SU-DHL-6 (cell line): ENCODE measurements around the gene BCAN.
A peak's percentile ranks its signal among the peaks of the same experiment; 100 is the strongest.

Experiments used
- H2AFZ ChIP-seq: fragments of 200-600 bp; sonication (generic); 2 replicates; pipeline ENCODE4 v1.6.1; 2014; ENCODE audit warnings: low read depth, mild to moderate bottlenecking, moderate library complexity, mixed read lengths, antibody characterized with exemption, low read length; ENCODE audit not compliant: severe bottlenecking
- H3F3A ChIP-seq: fragments of 200-600 bp; shearing (Covaris generic); 2 replicates; pipeline ENCODE4 v1.6.0; 2016; ENCODE audit warnings: antibody characterized with exemption, mild to moderate bottlenecking; ENCODE audit not compliant: insufficient read depth
- H3K27ac ChIP-seq: fragments of 200-600 bp; sonication (generic); 2 replicates; pipeline ENCODE4 v1.5.1; 2016; ENCODE audit warnings: low read depth, mild to moderate bottlenecking, low read length, moderate library complexity, mixed read lengths
- H3K27me3 ChIP-seq: fragments of 200-600 bp; sonication (generic), shearing (Covaris generic); 2 replicates; pipeline ENCODE4 v1.6.0; 2014; ENCODE audit warnings: mild to moderate bottlenecking, low read length
- H3K36me3 ChIP-seq: fragments of 200-600 bp; sonication (generic); 2 replicates; pipeline ENCODE4 v1.6.1; 2014; ENCODE audit warnings: mild to moderate bottlenecking, low read length, mixed read lengths
- H3K4me2 ChIP-seq: fragments of 300-600, 200-600 bp; shearing (Covaris generic), sonication (generic); 2 replicates; pipeline ENCODE4 v1.6.0; 2014; ENCODE audit warnings: low read length, low read depth, mild to moderate bottlenecking; ENCODE audit not compliant: poor library complexity, severe bottlenecking
- H3K4me3 ChIP-seq: fragments of 200-600 bp; sonication (generic); 2 replicates; pipeline ENCODE4 v1.5.1; 2014; ENCODE audit warnings: antibody characterized with exemption, low read length, mild to moderate bottlenecking, mixed read lengths; ENCODE audit not compliant: insufficient read depth, poor library complexity, severe bottlenecking
- H3K79me2 ChIP-seq: fragments of 200-600 bp; sonication (generic); 2 replicates; pipeline ENCODE4 v1.6.1; 2014; ENCODE audit warnings: mild to moderate bottlenecking, low read length, moderate library complexity; ENCODE audit not compliant: insufficient read depth
- H3K9ac ChIP-seq: fragments of 200-600 bp; sonication (generic); 2 replicates; pipeline ENCODE4 v1.7.0; 2014; ENCODE audit warnings: mild to moderate bottlenecking, low read length
- H3K9me2 ChIP-seq: fragments of 200-600 bp; sonication (generic); replicated peaks from 2 replicates; pipeline ENCODE4 v1.6.1; 2014; ENCODE audit warnings: low read length; ENCODE audit not compliant: insufficient read depth
- H3K9me3 ChIP-seq: fragments of 200-600 bp; sonication (generic); 2 replicates; pipeline ENCODE4 v1.6.1; 2014; ENCODE audit warnings: low read length, mixed read lengths; ENCODE audit not compliant: insufficient read depth
- H4K20me1 ChIP-seq: fragments of 200-600 bp; sonication (generic); 2 replicates; pipeline ENCODE4 v1.6.1; 2014; ENCODE audit warnings: low read depth, mild to moderate bottlenecking, antibody characterized with exemption, low read length, moderate library complexity, mixed read lengths
- EZH2phosphoT487 ChIP-seq: fragments of 200-600 bp; sonication (generic), shearing (Covaris generic); conservative IDR thresholded peaks from 2 replicates; pipeline ENCODE4 v1.6.1; 2018; ENCODE audit warnings: mild to moderate bottlenecking, antibody characterized with exemption, low read length, moderate library complexity, mixed read lengths
- TF ChIP-seq, protein P1 (sequence below): fragments of 200-600 bp; sonication (generic); IDR thresholded peaks from one replicate; pipeline ENCODE4 v1.5.1; 2017; ENCODE audit warnings: antibody characterized with exemption, mild to moderate bottlenecking, low read length, moderate library complexity; ENCODE audit not compliant: insufficient read depth, poor library complexity, severe bottlenecking

The BCAN gene, protein sequence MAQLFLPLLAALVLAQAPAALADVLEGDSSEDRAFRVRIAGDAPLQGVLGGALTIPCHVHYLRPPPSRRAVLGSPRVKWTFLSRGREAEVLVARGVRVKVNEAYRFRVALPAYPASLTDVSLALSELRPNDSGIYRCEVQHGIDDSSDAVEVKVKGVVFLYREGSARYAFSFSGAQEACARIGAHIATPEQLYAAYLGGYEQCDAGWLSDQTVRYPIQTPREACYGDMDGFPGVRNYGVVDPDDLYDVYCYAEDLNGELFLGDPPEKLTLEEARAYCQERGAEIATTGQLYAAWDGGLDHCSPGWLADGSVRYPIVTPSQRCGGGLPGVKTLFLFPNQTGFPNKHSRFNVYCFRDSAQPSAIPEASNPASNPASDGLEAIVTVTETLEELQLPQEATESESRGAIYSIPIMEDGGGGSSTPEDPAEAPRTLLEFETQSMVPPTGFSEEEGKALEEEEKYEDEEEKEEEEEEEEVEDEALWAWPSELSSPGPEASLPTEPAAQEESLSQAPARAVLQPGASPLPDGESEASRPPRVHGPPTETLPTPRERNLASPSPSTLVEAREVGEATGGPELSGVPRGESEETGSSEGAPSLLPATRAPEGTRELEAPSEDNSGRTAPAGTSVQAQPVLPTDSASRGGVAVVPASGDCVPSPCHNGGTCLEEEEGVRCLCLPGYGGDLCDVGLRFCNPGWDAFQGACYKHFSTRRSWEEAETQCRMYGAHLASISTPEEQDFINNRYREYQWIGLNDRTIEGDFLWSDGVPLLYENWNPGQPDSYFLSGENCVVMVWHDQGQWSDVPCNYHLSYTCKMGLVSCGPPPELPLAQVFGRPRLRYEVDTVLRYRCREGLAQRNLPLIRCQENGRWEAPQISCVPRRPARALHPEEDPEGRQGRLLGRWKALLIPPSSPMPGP

GRCh38 chr1:156641761-156642264 lies at the start of gene BCAN:
TSS of gene BCAN (plus strand) at chr1:156642117. CDS start at chr1:156646055, 3,938 bp downstream.
- H2AFZ ChIP-seq = no peak within 1 kb of the TSS
- no peak within 1 kb of the TSS for H3K9ac ChIP-seq
- no peaks in the 10 kb centered on the region for H3K27me3 ChIP-seq
- no peaks in the 10 kb centered on the region for H3K79me2 ChIP-seq
- H3K4me3 ChIP-seq = no peak within 1 kb of the TSS
- no peak within 1 kb of the TSS for H3K4me2 ChIP-seq
- H3K27ac ChIP-seq = no peak within 1 kb of the TSS
- no peaks in the 10 kb centered on the region for H3K9me3 ChIP-seq
- no peaks in the 10 kb centered on the region for H3K9me2 ChIP-seq
- no peaks in the 10 kb centered on the region for H4K20me1 ChIP-seq
- TF ChIP-seq EZH2phosphoT487 = no peak
- TF ChIP-seq, protein P1, sequence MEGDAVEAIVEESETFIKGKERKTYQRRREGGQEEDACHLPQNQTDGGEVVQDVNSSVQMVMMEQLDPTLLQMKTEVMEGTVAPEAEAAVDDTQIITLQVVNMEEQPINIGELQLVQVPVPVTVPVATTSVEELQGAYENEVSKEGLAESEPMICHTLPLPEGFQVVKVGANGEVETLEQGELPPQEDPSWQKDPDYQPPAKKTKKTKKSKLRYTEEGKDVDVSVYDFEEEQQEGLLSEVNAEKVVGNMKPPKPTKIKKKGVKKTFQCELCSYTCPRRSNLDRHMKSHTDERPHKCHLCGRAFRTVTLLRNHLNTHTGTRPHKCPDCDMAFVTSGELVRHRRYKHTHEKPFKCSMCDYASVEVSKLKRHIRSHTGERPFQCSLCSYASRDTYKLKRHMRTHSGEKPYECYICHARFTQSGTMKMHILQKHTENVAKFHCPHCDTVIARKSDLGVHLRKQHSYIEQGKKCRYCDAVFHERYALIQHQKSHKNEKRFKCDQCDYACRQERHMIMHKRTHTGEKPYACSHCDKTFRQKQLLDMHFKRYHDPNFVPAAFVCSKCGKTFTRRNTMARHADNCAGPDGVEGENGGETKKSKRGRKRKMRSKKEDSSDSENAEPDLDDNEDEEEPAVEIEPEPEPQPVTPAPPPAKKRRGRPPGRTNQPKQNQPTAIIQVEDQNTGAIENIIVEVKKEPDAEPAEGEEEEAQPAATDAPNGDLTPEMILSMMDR = no peak
- H3K36me3 ChIP-seq = no peaks in the 10 kb centered on the region
- no peaks in the 10 kb centered on the region for H3F3A ChIP-seq

DNA sequence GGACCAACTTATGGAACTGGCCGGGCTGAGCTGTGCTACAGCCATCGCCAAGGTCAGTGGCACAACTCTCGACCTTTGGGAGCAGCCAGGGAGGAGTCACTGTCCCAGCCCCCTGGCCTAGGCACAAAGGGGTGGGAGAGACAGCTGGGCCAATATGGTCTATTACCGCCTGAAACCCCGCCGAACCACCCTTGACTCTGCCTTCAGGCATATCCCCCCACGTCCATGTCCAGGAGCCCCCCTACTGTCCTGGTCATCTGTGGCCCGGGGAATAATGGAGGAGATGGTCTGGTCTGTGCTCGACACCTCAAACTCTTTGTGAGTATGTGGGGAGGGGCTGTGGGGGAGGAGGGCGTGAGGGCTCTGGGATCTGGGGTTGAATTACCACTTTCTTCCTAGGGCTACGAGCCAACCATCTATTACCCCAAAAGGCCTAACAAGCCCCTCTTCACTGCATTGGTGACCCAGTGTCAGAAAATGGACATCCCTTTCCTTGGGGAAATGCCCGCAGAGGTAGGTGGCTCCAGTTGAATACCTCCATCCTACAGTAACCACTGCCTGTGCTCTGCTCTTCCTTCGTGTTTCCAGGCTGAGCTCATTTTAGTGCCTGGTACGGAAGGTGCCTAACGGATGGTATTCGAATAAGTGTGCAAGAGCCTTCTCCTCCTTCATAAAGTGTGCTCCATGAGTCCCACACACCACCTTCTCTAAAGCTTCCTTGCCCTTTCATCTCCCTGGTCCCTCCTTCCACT lies 49.6 kb upstream of the BCAN start:
- H3K9ac ChIP-seq = peak overlapping the region; percentile 90
- H3K27ac ChIP-seq = peak overlapping the region; percentile 51
- H3K9me3 ChIP-seq = no peaks in the 10 kb centered on the region
- TF ChIP-seq, protein P1 = no peak
- no peak for TF ChIP-seq EZH2phosphoT487
- peak overlapping the region; percentile 68 for H2AFZ ChIP-seq
- no peaks in the 10 kb centered on the region for H3K9me2 ChIP-seq
- no peaks in the 10 kb centered on the region for H3K27me3 ChIP-seq
- H4K20me1 ChIP-seq = no peaks in the 10 kb centered on the region
- no peaks in the 10 kb centered on the region for H3K36me3 ChIP-seq
- H3K79me2 ChIP-seq = peaks cover 5% of the 10 kb centered on the region; the same call in 1 of the 2 replicates
- peak overlapping the region; percentile 76 for H3K4me2 ChIP-seq
- peaks cover 26% of the 10 kb centered on the region for H3F3A ChIP-seq
- H3K4me3 ChIP-seq = peak overlapping the region; percentile 80

DNA sequence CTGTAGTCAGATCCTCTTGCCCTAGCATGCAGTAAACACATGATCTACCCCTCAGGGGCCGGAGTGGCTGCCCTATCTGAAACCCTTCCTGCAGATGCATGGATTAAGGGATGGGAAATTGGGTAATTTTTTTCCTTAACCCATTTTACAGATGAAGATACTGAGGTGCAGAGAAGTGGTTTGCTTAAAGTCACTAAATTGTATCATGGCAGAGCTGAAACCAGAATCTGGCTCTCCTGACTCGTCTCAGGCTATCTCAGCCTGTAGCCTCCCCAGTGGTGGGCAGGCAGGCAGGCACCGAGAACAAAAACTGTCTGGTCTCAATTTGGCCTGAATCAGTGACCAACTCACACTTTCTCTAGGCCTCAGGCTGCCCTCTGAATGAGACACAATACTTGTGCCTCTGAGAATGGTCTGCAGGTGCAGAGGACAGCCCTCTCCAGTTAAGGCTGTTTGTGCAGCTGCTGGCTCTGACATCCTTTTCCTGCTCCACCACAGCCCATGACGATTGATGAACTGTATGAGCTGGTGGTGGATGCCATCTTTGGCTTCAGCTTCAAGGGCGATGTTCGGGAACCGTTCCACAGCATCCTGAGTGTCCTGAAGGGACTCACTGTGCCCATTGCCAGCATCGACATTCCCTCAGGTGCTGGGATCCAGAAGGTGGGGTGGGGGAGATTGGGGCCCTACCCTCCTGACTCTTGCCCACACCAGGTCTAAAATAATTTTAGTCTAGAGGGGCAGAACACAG lies 48.8 kb upstream of the BCAN start:
- Histone ChIP-seq H3K79me2 (peaks cover 5% of the 10 kb centered on the region; the same call in 1 of the 2 replicates), H3K4me2 (peak overlapping the region; percentile 76), H3K27ac (peak overlapping the region; percentile 51), H3K4me3 (no peak overlapping the region), H3K36me3 (no peaks in the 10 kb centered on the region), H3K27me3 (no peaks in the 10 kb centered on the region), H4K20me1 (no peaks in the 10 kb centered on the region), H3K9me2 (no peaks in the 10 kb centered on the region), H3K9me3 (no peaks in the 10 kb centered on the region), H3F3A (peaks cover 26% of the 10 kb centered on the region), H2AFZ (no peak overlapping the region), H3K9ac (peak overlapping the region; percentile 90; the same call in 1 of the 2 replicates)
- TF ChIP-seq EZH2phosphoT487 = no peak
- TF ChIP-seq, protein P1 = no peak
